ENCODE data around the gene TOMM6.

TOMM6 gene

GRCh38 chr6:41787219-41787917, at the start of gene TOMM6:
TOMM6 (plus strand) TSS chr6:41787694; CDS start chr6:41787698, 4 bp downstream.
- DNase-seq (ENCODE audit: low read depth), result peak; percentile 73

GRCh38 chr6:41739041-41739440, 48.5 kb upstream of the TOMM6 start:
- no peak for DNase-seq (ENCODE audit: low read depth)

- no peak for DNase-seq (ENCODE audit: low read depth)
Observed at GRCh38 chr6:41740366-41741162, 46.9 kb upstream of the TOMM6 start.

DNA sequence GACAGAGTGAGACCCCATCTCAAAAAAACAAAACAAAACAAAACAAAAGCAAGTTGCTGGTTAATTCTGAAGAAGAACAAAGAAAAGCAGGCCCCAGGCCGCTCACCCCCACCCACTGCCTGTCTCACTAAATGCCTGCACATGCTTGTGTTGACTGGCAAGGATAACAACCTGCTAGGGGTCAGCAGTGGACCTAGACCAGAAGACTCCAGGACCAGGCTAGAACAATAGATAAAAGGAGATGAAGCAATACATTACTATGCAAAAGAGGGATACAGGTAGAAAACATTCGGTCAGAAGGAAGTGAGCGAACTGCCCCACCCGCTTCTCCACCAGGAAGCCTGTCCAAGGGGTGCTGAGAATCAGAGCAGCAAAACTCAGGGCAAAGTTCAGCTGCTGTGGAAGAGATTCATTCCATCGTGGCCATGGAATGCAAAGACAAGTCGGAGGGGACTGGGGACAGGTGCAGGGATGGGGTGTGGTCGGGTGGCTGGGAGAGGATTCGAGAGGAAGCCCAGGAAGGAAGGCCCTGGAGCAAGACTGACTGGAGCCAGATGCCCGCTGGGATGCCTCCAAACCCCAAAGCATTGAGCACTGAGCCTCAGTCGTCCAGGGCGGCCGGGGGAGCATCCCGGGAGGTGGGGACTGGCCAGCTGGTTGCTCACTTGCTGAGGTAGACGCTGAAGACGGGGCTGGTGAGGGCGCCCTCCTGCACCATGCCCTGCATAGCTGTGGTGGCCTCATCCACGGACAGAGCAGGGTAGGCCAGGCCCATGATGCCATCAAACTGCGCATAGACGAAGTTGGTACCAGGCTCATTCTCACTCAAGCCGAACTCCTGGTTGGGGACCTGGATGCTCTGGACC, 45.6 kb upstream of the TOMM6 start:
- no peak for DNase-seq (ENCODE audit: low read depth)

DNA sequence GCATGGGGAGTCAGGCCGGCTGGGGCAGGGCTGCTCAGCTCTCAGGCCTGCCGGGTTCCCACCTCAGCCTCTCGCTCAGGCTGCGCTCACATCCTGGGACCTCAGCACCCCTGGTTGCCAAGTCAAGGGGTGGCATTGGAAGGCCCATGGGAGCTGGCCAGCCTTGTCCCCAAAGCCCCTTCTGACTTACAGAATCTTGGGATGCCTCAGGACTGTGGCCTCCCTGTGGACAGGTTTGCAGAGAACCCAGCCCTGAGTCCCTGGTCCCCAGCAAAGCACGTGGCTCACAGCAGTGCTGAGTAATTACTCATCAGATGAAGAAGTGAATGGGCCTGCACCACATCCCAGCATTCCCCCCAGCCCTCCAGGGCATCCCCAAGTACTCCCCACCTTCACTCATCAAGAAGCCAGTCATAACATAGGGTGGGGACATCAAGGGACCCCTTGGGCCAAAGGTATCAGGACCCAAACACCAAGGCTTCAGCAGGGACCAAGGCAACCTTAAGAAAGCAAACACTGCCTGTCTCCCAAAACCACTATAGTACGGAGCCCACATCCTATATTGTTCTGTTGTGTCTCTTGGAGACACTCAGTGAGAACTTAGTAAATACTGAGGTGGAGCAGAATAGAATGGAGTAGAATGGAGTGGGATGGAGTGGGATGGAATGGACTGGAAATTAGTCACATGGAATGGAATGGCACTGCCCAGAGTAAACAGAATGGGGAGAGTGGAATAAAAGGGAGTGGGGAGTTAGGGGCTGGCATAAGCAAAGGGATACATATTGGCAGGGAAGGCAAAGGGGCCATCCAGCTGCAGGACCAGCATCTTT, 43.9 kb upstream of the TOMM6 start:
- DNase-seq (ENCODE audit: low read depth), result no peak

GRCh38 chr6:41744236-41744787, 43.2 kb upstream of the TOMM6 start:
- no peak for DNase-seq (ENCODE audit: low read depth)

GRCh38 chr6:41746107-41746506, 41.4 kb upstream of the TOMM6 start:
- no peak for DNase-seq (ENCODE audit: low read depth)

GRCh38 chr6:41747256-41748101, 40.0 kb upstream of the TOMM6 start, which contains the start of gene PGC:
PGC (minus strand) TSS chr6:41747397; CDS start chr6:41747334, 63 bp downstream.
- DNase-seq (ENCODE audit: low read depth), result no peak

- no peak for DNase-seq (ENCODE audit: low read depth)
Observed at GRCh38 chr6:41748102-41748477, 39.4 kb upstream of the TOMM6 start.

DNA sequence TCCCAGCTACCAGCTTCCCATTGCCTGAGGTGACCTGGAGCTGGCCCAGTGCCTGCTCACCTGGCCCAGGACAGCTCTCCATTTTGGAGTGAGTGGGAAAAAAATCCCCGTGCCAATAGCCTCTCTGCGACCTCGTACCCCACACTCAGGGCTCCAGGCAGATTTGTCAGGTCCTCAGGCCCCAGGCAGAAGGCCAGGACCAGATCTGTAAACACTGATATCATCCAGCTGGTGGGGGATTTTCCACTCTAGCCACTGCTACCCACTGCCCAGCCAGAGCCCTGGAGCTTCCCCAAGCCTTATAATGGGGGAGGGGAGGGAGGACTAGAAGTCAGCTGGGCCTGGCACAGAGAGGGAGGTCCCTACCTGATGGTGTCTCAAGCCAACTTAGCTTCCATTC, 39.0 kb upstream of the TOMM6 start:
- no peak for DNase-seq (ENCODE audit: low read depth)

- DNase-seq (ENCODE audit: low read depth), result no peak
Observed at GRCh38 chr6:41750374-41750773, 37.1 kb upstream of the TOMM6 start.

- DNase-seq (ENCODE audit: low read depth), result no peak
Observed at GRCh38 chr6:41755895-41756294, 31.6 kb upstream of the TOMM6 start.

DNA sequence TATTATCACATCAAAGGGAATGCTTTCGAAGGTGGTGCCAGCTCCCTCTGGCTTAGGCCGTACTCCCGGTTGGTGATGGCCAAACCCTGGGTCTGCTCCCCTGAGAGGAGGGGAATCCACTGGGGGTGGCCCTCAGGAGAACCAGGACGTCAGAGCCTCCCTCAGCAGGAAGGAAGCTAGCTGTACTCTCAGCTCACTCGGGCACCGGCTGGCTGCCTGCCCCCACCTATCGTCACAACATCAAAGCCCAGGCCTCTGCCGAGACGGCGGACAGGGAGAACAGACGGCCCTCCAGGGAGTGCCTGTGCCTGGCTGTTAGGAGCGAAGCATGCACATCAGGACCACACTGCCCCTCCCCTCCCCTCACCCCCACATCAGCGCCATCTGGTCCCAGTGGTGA, 31.1 kb upstream of the TOMM6 start:
- DNase-seq (ENCODE audit: low read depth), result no peak

DNA sequence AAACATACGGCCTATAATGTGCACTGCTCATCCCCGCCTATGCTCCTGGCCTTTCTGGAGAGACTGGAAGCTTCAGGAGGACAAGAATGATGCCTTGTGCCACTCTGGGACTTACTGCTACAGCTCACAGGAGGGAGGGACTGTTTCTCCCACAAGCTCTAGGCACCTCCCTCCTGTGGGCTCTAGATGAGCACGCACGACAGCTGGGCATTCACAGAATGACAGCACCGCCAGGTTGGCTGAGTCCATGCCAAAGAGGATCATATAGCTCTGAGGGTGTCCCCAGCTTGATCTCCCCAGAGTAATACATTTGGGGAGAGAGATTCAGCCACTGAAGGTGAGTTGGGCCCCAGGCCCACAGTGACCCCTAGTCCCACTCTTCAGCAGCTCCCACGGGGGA, 30.2 kb upstream of the TOMM6 start:
- no peak for DNase-seq (ENCODE audit: low read depth)

DNA sequence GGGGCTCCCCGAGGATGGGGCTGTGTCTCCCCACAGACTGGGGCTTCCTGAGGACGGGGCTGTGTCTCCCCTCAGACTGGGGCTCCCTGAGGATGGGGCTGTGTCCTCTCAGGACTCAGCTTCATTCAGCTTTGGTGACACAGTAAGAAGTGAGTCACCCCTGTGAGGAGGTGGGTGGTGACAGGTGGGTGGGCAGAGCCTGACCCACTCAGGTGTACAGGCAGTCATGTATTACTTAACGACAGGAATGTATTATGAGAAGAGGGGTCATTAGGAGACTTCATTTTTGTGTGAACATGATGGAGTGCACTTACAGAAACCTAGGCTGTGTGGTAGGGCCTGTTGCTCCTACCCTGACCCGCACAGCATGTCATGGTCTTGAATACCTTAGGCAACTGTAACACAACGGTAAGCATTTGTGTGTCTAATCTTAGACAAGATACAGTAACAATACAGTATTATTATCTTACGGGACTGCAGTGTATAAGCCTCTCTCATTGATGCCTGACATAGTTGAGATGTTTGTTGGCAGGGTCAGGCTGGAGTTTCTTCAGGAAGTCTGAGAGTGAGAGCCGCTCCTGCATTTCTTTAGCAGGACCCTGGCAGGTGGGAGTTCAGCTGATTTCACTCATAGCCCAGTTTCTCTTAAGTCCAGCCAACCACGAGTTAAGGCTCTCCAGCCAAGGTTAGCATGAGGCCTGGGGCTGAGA, 29.4 kb upstream of the TOMM6 start:
- DNase-seq (ENCODE audit: low read depth), result no peak

GRCh38 chr6:41758641-41759035, 28.9 kb upstream of the TOMM6 start:
- DNase-seq (ENCODE audit: low read depth), result no peak

DNA sequence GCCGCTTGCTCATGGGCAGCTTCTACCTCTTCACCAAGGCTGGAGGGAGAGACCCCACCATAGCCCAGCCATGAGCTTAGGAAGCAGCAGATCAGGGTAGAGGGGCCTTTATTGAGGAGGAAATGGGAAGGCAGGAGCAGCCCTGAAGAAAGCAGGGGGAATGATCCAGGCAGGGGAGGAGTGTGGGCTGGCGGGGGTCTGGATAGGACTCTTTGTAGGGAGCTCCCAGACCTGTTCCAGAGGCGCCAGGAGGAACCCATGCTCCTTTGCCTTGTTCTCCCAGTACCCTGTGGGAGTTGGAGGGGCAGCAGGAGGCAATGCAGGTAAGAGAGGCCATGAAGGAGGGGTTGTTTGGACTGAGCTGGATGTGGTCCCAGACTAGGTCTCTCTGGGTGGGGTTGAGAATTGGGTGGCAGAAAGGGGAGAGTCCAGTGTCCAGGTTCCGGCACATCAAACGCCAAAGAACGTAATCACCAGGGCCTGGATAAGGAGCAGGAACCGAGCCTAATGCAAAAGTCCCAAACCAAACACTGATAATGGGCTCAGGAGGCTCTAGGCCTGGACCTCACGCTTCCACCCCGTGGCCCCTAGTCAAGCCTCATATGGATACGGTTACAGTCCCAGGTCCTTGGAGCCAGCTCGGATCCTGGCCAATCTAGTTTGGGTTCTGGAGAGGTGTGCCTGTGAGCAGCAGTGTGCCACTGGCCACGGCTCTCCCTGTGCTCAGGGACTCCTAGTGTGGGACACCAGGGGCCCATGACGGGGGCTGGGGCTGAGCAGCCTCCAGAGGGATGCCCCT, 28.2 kb upstream of the TOMM6 start:
- no peak for DNase-seq (ENCODE audit: low read depth)

- no peak for DNase-seq (ENCODE audit: low read depth)
Observed at GRCh38 chr6:41759905-41760579, 27.5 kb upstream of the TOMM6 start.

Measured in GM04503 (cell line).